Measurements from ENCODE around the gene B4GALT3. TPM values are rescaled to one million over a fixed set of nuclear protein-coding genes. Genes with fewer than 3 reads are reported as not detected.

The B4GALT3 gene
- total RNA-seq, 1 donor from 2014 or later, result 12.9 TPM

- H3K4me3 ChIP-seq (ENCODE audit: low read depth, low read length), result no peak overlapping the region
- H3K27me3 ChIP-seq (ENCODE audit: control insufficient read depth, insufficient read depth, low read length), result no peaks in the 10 kb centered on the region
- FAIRE-seq, result no peak
- no peak for DNase-seq (ENCODE audit: low read depth)
- H3K36me3 ChIP-seq (ENCODE audit: control insufficient read depth, insufficient read depth, low read length), result peaks cover 20% of the 10 kb centered on the region
- no peak for TF ChIP-seq CTCF (IDR thresholded peaks at IDR 0.05; ENCODE audit: insufficient read depth, low read length, severe bottlenecking)
Observed at GRCh38 chr1:161175771-161176453, 1.4 kb downstream of the B4GALT3 start.

GRCh38 chr1:161174911-161175310 is 2.4 kb downstream of the B4GALT3 start:
- DNase-seq (ENCODE audit: low read depth) (no peak), FAIRE-seq (no peak)
- Histone ChIP-seq H3K27me3 (ENCODE audit: control insufficient read depth, insufficient read depth, low read length) (no peaks in the 10 kb centered on the region), H3K4me3 (ENCODE audit: low read depth, low read length) (no peak overlapping the region), H3K36me3 (ENCODE audit: control insufficient read depth, insufficient read depth, low read length) (peaks cover 21% of the 10 kb centered on the region)
- no peak for TF ChIP-seq CTCF (IDR thresholded peaks at IDR 0.05; ENCODE audit: insufficient read depth, low read length, severe bottlenecking)

- TF ChIP-seq CTCF (IDR thresholded peaks at IDR 0.05; ENCODE audit: insufficient read depth, low read length, severe bottlenecking), result no peak
- Histone ChIP-seq H3K27me3 (ENCODE audit: control insufficient read depth, insufficient read depth, low read length) (no peaks in the 10 kb centered on the region), H3K36me3 (ENCODE audit: control insufficient read depth, insufficient read depth, low read length) (peaks cover 21% of the 10 kb centered on the region), H3K4me3 (ENCODE audit: low read depth, low read length) (no peak overlapping the region)
- FAIRE-seq (no peak), DNase-seq (ENCODE audit: low read depth) (no peak)
Observed at GRCh38 chr1:161173711-161174110, 3.6 kb downstream of the B4GALT3 start.

GRCh38 chr1:161172776-161173376 is 4.4 kb downstream of the B4GALT3 start:
- DNase-seq (ENCODE audit: low read depth), result no peak
- Histone ChIP-seq H3K27me3 (ENCODE audit: control insufficient read depth, insufficient read depth, low read length) (no peaks in the 10 kb centered on the region), H3K36me3 (ENCODE audit: control insufficient read depth, insufficient read depth, low read length) (peaks cover 21% of the 10 kb centered on the region), H3K4me3 (ENCODE audit: low read depth, low read length) (no peak overlapping the region)
- no peak for TF ChIP-seq CTCF (IDR thresholded peaks at IDR 0.05; ENCODE audit: insufficient read depth, low read length, severe bottlenecking)
- no peak for FAIRE-seq

GRCh38 chr1:161172349-161172748 is 5.0 kb downstream of the B4GALT3 start:
- FAIRE-seq, result no peak
- TF ChIP-seq CTCF (IDR thresholded peaks at IDR 0.05; ENCODE audit: insufficient read depth, low read length, severe bottlenecking), result no peak
- peaks cover 21% of the 10 kb centered on the region for H3K36me3 ChIP-seq (ENCODE audit: control insufficient read depth, insufficient read depth, low read length)

More at GRCh38 chr1:161172349-161172748, 5.0 kb downstream of the B4GALT3 start:
- Histone ChIP-seq H3K4me3 (ENCODE audit: low read depth, low read length) (no peak overlapping the region), H3K27me3 (ENCODE audit: control insufficient read depth, insufficient read depth, low read length) (no peaks in the 10 kb centered on the region)
- DNase-seq (ENCODE audit: low read depth), result no peak
